Astrocyte (in vitro differentiated cells and primary cell): Measurements from ENCODE around the gene AANAT. TPM values are rescaled to one million over a fixed set of nuclear protein-coding genes. Genes with fewer than 3 reads are reported as not detected.

Source experiments
- DNase-seq: peaks from one replicate; pipeline ENCODE4 v3.0.0-alpha.2; 2010; ENCODE audit warnings: low read depth
- FAIRE-seq: peaks from 2 replicates; lab custom pipeline; 2011; peaks lifted over from hg19 to GRCh38; lab: Jason Lieb, UNC
- H2AFZ ChIP-seq: 2 replicates; pipeline ENCODE4 v1.6.0; 2012; ENCODE audit warnings: low read depth, low read length, inconsistent platforms
- H3K27ac ChIP-seq: 2 replicates; pipeline ENCODE4 v1.5.1; 2011; ENCODE audit warnings: low read depth, low read length, inconsistent platforms
- H3K27me3 ChIP-seq: 2 replicates; pipeline ENCODE4 v1.6.0; 2011; ENCODE audit warnings: low read length, inconsistent platforms; ENCODE audit not compliant: insufficient read depth
- H3K36me3 ChIP-seq: 2 replicates; pipeline ENCODE4 v1.5.1; 2011; ENCODE audit warnings: low read length, inconsistent platforms; ENCODE audit not compliant: insufficient read depth
- H3K4me1 ChIP-seq: 2 replicates; pipeline ENCODE4 v1.5.1; 2011; ENCODE audit warnings: low read length, inconsistent platforms; ENCODE audit not compliant: insufficient read depth
- H3K4me2 ChIP-seq: 2 replicates; pipeline ENCODE4 v1.6.0; 2012; ENCODE audit warnings: low read length, inconsistent platforms
- H3K4me3 ChIP-seq: 2 replicates; pipeline ENCODE4 v1.5.1; 2011; ENCODE audit warnings: low read depth, mild to moderate bottlenecking, low read length, inconsistent platforms; ENCODE audit not compliant: insufficient read depth
- H3K79me2 ChIP-seq: 2 replicates; pipeline ENCODE4 v1.6.0; 2012; ENCODE audit warnings: mild to moderate bottlenecking, low read length, inconsistent platforms; ENCODE audit not compliant: insufficient read depth
- H3K9ac ChIP-seq: 2 replicates; pipeline ENCODE4 v1.6.0; 2012; ENCODE audit warnings: mild to moderate bottlenecking, low read length, inconsistent platforms
- H3K9me3 ChIP-seq: 2 replicates; pipeline ENCODE4 v1.5.1; 2012; ENCODE audit warnings: low read depth, mild to moderate bottlenecking, low read length, inconsistent platforms; ENCODE audit not compliant: insufficient read depth
- H4K20me1 ChIP-seq: 2 replicates; pipeline ENCODE4 v1.6.0; 2012; ENCODE audit warnings: low read length, inconsistent platforms; ENCODE audit not compliant: insufficient read depth
- H3K27ac Mint-ChIP-seq: one replicate; pipeline ENCODE4 v1.8.0; 2021; ENCODE audit warnings: mild to moderate bottlenecking, mixed read lengths; ENCODE audit not compliant: unreplicated experiment
- H3K27me3 Mint-ChIP-seq: one replicate; pipeline ENCODE4 v1.8.0; 2021; ENCODE audit warnings: low read depth, mixed read lengths; ENCODE audit not compliant: unreplicated experiment
- H3K36me3 Mint-ChIP-seq: one replicate; pipeline ENCODE4 v1.8.0; 2021; ENCODE audit warnings: low read depth, mixed read lengths; ENCODE audit not compliant: unreplicated experiment
- H3K4me1 Mint-ChIP-seq: one replicate; pipeline ENCODE4 v1.8.0; 2021; ENCODE audit warnings: low read depth, mixed read lengths; ENCODE audit not compliant: unreplicated experiment
- H3K4me3 Mint-ChIP-seq: one replicate; pipeline ENCODE4 v1.8.0; 2021; ENCODE audit warnings: mild to moderate bottlenecking, moderate library complexity, mixed read lengths; ENCODE audit not compliant: unreplicated experiment
- H3K9me3 Mint-ChIP-seq: one replicate; pipeline ENCODE4 v1.8.0; 2021; ENCODE audit warnings: mild to moderate bottlenecking, mixed read lengths; ENCODE audit not compliant: unreplicated experiment
- CTCF ChIP-seq: IDR thresholded peaks from 2 replicates; pipeline ENCODE4 v1.5.1; 2011; ENCODE audit warnings: low read depth, mild to moderate bottlenecking, inconsistent platforms, low read length, moderate library complexity; ENCODE audit not compliant: insufficient read depth
- EZH2 ChIP-seq: IDR thresholded peaks from 2 replicates; pipeline ENCODE4 v1.6.1; 2012; ENCODE audit warnings: mild to moderate bottlenecking, low read length, inconsistent platforms; ENCODE audit not compliant: insufficient read depth
- total RNA-seq: library from RNA; stranded (reverse); gene quantifications from 2 replicates; pipeline ENCODE4 v1.2.1, GENCODE V29; 2021

The AANAT gene
- total RNA-seq, 1 donor from 2014 or later, result not detected

DNA sequence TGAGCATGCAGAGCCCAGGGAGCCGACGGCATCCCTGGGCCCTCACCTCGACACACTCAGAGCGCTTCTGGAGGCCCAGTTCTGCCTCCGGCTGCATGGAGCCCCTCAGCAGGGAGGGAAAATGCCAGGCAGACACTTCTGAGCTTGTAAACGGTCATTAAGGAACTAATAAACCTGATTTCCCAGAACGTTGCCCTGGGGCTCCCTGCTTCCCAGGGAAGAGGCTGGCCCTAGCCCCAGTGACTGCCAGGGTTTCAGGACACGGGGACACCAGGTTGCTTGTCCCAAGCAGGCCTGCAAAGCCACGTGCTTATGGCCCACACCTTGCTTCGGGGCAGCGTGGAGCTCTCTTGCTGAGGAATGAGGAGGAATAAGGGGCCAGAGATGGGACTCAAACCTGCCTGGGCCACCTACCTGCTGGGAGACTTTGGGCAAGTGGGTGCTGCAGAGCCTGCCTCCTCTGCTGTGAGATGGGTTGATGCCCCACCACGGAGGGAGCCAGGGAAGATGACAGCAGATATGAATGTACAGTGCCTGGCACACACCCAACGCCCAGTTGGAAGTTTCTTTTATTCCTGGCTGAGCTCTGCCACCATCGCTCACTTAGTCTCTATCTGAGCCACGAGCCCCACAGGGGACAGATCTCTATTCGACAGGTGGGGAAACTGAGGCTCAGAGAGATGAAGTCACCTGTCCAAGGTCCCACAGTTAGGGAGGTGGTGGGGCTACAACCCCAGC is 28.4 kb downstream of the AANAT start:
- H3K27me3 Mint-ChIP-seq, result no peaks in the 10 kb centered on the region
- no peaks in the 10 kb centered on the region for H3K27me3 ChIP-seq
- peaks cover 51% of the 10 kb centered on the region for H3K4me1 ChIP-seq
- H4K20me1 ChIP-seq, result peaks cover 24% of the 10 kb centered on the region
- no peak overlapping the region for H3K4me2 ChIP-seq
- H3K27ac ChIP-seq, result no peak overlapping the region
- H3K4me3 Mint-ChIP-seq, result no peak overlapping the region
- DNase-seq (no peak), FAIRE-seq (no peak)
- H3K79me2 ChIP-seq, result peaks cover 36% of the 10 kb centered on the region
- H3K9me3 Mint-ChIP-seq, result no peaks in the 10 kb centered on the region
- no peak overlapping the region for H3K4me3 ChIP-seq
- TF ChIP-seq EZH2, result no peak
- TF ChIP-seq CTCF, result no peak
- peaks cover 31% of the 10 kb centered on the region for H3K4me1 Mint-ChIP-seq
- H3K27ac Mint-ChIP-seq, result no peak overlapping the region
- peaks cover 4% of the 10 kb centered on the region for H3K36me3 Mint-ChIP-seq
- no peak overlapping the region for H2AFZ ChIP-seq
- no peaks in the 10 kb centered on the region for H3K36me3 ChIP-seq
- no peak overlapping the region for H3K9ac ChIP-seq
- no peaks in the 10 kb centered on the region for H3K9me3 ChIP-seq

DNA sequence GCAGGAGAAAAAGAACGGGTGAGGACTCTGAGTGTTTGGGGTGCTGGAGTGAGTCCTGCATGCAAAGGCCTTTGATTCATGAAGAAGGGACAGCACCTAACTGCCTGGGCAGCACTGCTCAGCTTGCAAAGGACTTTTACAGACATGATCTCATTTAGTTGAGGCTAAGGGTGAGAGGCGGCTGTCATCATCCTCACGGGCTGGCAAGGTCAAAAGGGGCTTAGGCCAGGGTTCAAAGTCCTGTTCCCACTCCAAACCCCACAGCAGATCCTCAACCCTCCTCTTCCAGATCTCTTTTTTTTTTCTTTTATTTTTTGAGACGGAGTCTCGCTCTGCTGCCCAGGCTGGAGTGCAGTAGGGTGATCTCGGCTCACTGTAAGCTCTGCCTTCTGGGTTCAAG is 29.1 kb downstream of the AANAT start:
- TF ChIP-seq CTCF (no peak), EZH2 (no peak)
- Mint-ChIP-seq H3K4me1 (peaks cover 31% of the 10 kb centered on the region), H3K36me3 (peaks cover 4% of the 10 kb centered on the region), H3K9me3 (no peaks in the 10 kb centered on the region), H3K27ac (no peak overlapping the region), H3K27me3 (no peaks in the 10 kb centered on the region), H3K4me3 (no peak overlapping the region)
- Histone ChIP-seq H3K4me2 (no peak overlapping the region), H3K79me2 (peaks cover 39% of the 10 kb centered on the region), H3K36me3 (no peaks in the 10 kb centered on the region), H3K4me3 (no peak overlapping the region), H2AFZ (no peak overlapping the region), H3K9me3 (no peaks in the 10 kb centered on the region), H3K27ac (no peak overlapping the region), H4K20me1 (peaks cover 24% of the 10 kb centered on the region), H3K4me1 (peaks cover 53% of the 10 kb centered on the region), H3K27me3 (no peaks in the 10 kb centered on the region), H3K9ac (no peak overlapping the region)
- DNase-seq (no peak), FAIRE-seq (no peak)

DNA sequence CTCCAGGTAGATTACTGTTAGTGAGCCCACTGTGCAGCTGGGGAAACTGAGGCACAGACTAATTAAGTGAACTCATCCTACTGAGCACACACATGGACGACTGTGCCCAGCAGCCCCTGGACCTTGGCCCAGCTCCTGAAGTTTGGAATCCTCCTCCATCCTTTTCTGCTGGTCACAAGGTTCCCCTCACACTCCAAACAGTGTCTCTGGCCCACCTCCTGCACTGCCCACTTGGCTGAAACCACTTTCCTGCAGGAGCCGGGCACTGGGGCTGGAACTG is 30.2 kb downstream of the AANAT start:
- H3K4me1 Mint-ChIP-seq, result peaks cover 29% of the 10 kb centered on the region
- no peaks in the 10 kb centered on the region for H3K9me3 ChIP-seq
- H3K4me3 Mint-ChIP-seq, result peak overlapping the region; percentile 34
- no peaks in the 10 kb centered on the region for H3K27me3 ChIP-seq
- peak overlapping the region; percentile 99 for H3K4me2 ChIP-seq
- H2AFZ ChIP-seq, result peak overlapping the region; percentile 64
- peaks cover 39% of the 10 kb centered on the region for H3K79me2 ChIP-seq
- peaks cover 54% of the 10 kb centered on the region for H3K4me1 ChIP-seq
- H3K36me3 ChIP-seq, result no peaks in the 10 kb centered on the region
- FAIRE-seq, result no peak
- H3K27ac ChIP-seq, result no peak overlapping the region
- H3K9me3 Mint-ChIP-seq, result no peaks in the 10 kb centered on the region
- peaks cover 3% of the 10 kb centered on the region for H3K36me3 Mint-ChIP-seq
- no peak overlapping the region for H3K4me3 ChIP-seq
- DNase-seq, result no peak
- H3K27me3 Mint-ChIP-seq, result no peaks in the 10 kb centered on the region
- H3K27ac Mint-ChIP-seq, result peak overlapping the region; percentile 86
- H3K9ac ChIP-seq, result peak overlapping the region; percentile 66
- no peak for TF ChIP-seq CTCF
- TF ChIP-seq EZH2, result no peak
- peaks cover 21% of the 10 kb centered on the region for H4K20me1 ChIP-seq
